NB4 (cell line): ENCODE results near the gene PARP2.

ENCODE experiments used
- CTCF ChIP-seq: IDR thresholded peaks from one replicate; pipeline ENCODE4 v1.5.1; 2012; ENCODE audit warnings: low read depth, low read length
- MAX ChIP-seq: IDR thresholded peaks from 2 replicates; pipeline ENCODE4 v1.6.1; 2011; ENCODE audit warnings: low read depth, low read length
- MYC ChIP-seq: IDR thresholded peaks from 2 replicates; pipeline ENCODE4 v1.6.1; 2011; ENCODE audit warnings: low read depth, low read length
- POLR2A ChIP-seq: IDR thresholded peaks from 2 replicates; pipeline ENCODE4 v1.6.1; 2011; ENCODE audit warnings: mild to moderate bottlenecking; ENCODE audit not compliant: insufficient read length; ENCODE audit errors: extremely low read depth

- TF ChIP-seq CTCF (no peak), POLR2A (no peak), MYC (no peak), MAX (no peak)
Observed at GRCh38 chr14:20384886-20385285, 41.5 kb downstream of the PARP2 start.
